ENCODE measurements around the gene ALPL. TPM values are rescaled to one million over a fixed set of nuclear protein-coding genes. Genes with fewer than 3 reads are reported as not detected.

ALPL gene
- total RNA-seq, 1 experiment from 2014 or later: 84.8 TPM

DNA sequence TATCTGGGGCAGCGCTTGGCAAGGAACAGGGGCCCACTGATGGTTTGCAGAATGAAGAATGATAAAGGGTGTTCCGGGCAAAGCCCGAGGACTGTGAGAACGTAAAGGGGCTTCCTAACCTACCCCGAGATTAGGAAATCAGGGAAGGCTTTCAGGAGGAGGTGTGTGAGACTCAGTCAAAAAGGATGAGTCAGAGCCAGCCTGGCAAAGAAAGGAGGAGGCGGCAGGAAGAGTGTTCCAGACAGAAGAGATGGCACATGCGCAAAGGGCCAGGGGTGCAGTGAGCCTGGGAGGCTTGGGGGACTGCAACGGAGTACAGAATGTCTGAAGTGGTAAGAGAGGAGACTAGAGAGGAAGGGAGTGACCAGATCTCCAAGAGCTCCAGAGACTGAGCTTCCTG lies 89.7 kb downstream of the ALPL start:
- H3K23ac ChIP-seq (ENCODE audit: insufficient read length, low read depth, low read length): no peak overlapping the region
- no peaks in the 10 kb centered on the region for H3K23me2 ChIP-seq (ENCODE audit: insufficient read length, low read depth, low read length, poor library complexity, severe bottlenecking)
- no peaks in the 10 kb centered on the region for H3K79me2 ChIP-seq (ENCODE audit: insufficient read depth, low read length)
- H3K27ac Mint-ChIP-seq: peak overlapping the region in 2 of 3 experiments; percentile 24 to 30; a peak in 2 of 7 replicates
- TF ChIP-seq, protein P1, sequence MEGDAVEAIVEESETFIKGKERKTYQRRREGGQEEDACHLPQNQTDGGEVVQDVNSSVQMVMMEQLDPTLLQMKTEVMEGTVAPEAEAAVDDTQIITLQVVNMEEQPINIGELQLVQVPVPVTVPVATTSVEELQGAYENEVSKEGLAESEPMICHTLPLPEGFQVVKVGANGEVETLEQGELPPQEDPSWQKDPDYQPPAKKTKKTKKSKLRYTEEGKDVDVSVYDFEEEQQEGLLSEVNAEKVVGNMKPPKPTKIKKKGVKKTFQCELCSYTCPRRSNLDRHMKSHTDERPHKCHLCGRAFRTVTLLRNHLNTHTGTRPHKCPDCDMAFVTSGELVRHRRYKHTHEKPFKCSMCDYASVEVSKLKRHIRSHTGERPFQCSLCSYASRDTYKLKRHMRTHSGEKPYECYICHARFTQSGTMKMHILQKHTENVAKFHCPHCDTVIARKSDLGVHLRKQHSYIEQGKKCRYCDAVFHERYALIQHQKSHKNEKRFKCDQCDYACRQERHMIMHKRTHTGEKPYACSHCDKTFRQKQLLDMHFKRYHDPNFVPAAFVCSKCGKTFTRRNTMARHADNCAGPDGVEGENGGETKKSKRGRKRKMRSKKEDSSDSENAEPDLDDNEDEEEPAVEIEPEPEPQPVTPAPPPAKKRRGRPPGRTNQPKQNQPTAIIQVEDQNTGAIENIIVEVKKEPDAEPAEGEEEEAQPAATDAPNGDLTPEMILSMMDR (conservative IDR thresholded peaks at IDR 0.05): no peak
- no peak overlapping the region for H3K56ac ChIP-seq (ENCODE audit: insufficient read length, low read depth, low read length)
- no peak overlapping the region for H4K8ac ChIP-seq (replicated peaks; ENCODE audit: insufficient read length, low read depth, low read length)
- no peak overlapping the region for H4K5ac ChIP-seq (ENCODE audit: insufficient read length, low read depth, low read length)
- H3K36me3 Mint-ChIP-seq (ENCODE audit: insufficient read depth in 1 of 3, low read depth in 3 of 3): no peaks in the 10 kb centered on the region; a peak in 1 of 7 replicates
- no peak overlapping the region for H3K18ac ChIP-seq (ENCODE audit: insufficient read length, low read depth, low read length)
- H3K9me3 Mint-ChIP-seq: no peaks in the 10 kb centered on the region; a peak in 1 of 5 replicates
- H2BK15ac ChIP-seq (ENCODE audit: low read depth, low read length): no peak overlapping the region
- H3K27ac ChIP-seq (ENCODE audit: insufficient read length, low read depth, low read length): no peak overlapping the region
- no peak overlapping the region for H2BK20ac ChIP-seq (ENCODE audit: low read depth, low read length, poor library complexity, severe bottlenecking)
- H2BK12ac ChIP-seq (ENCODE audit: insufficient read length, low read depth, low read length): no peak overlapping the region
- peaks cover 4 to 19% of the 10 kb centered on the region in 2 experiments; a peak in 3 of 4 replicates for H3K4me1 Mint-ChIP-seq
- no peak overlapping the region for H3T11ph ChIP-seq (ENCODE audit: low read length)
- H3K27me3 ChIP-seq (ENCODE audit: insufficient read depth, low read length): no peaks in the 10 kb centered on the region
- H4K91ac ChIP-seq (ENCODE audit: insufficient read length, low read depth, low read length): no peak overlapping the region
- H3K9me3 ChIP-seq (ENCODE audit: control insufficient read depth, low read depth, low read length): no peaks in the 10 kb centered on the region
- H2BK120ac ChIP-seq (ENCODE audit: low read depth, low read length, poor library complexity, severe bottlenecking): no peak overlapping the region
- H3K4me2 ChIP-seq (ENCODE audit: insufficient read depth, insufficient read length, low read length): no peak overlapping the region
- no peak overlapping the region for H3K4ac ChIP-seq (ENCODE audit: low read depth, low read length)
- H3K27me3 Mint-ChIP-seq (ENCODE audit: low read depth): no peaks in the 10 kb centered on the region
- H4K20me1 ChIP-seq (ENCODE audit: control insufficient read depth, insufficient read depth, insufficient read length): no peaks in the 10 kb centered on the region
- no peaks in the 10 kb centered on the region for H3K79me1 ChIP-seq (ENCODE audit: insufficient read depth, low read depth, low read length, poor library complexity, severe bottlenecking)
- H3K4me1 ChIP-seq (ENCODE audit: insufficient read depth, low read length): no peaks in the 10 kb centered on the region
- H2AFZ ChIP-seq (ENCODE audit: low read length): no peak overlapping the region
- H3K4me3 Mint-ChIP-seq: no peak overlapping the region; a peak in 1 of 5 replicates
- no peak overlapping the region; the same call in 1 of the 2 replicates for H3K14ac ChIP-seq (ENCODE audit: insufficient read depth, low read length)
- no peak overlapping the region for H2AK5ac ChIP-seq (ENCODE audit: insufficient read length, low read length)
- H3K9ac ChIP-seq (ENCODE audit: extremely low read depth, insufficient read length, low read length): no peak overlapping the region
- WGBS (ENCODE audit: extremely low coverage, insufficient read length, low lambda C conversion rate): no CpG with 5 or more reads among the region's 8 CpGs
- no peak for DNase-seq
- H2BK5ac ChIP-seq (ENCODE audit: insufficient read length, low read length): no peak overlapping the region
